Activated T-cell treated with anti-CD3 and anti-CD28 coated beads, Interleukin-2, amount 50 U/mL, for 24 hours (primary cell): Measurements from ENCODE around the gene B3GNT8.
"Not testable (repeated sequence)": the region's sequence is repeated elsewhere in the genome, so short reads cannot be mapped to it uniquely, and the experiment has no call there.

Experiments used
- DNase-seq: peaks from one replicate; pipeline ENCODE4 v3.0.0-alpha.2; 2020
- H3K27ac Mint-ChIP-seq: 2 replicates; pipeline ENCODE4 v1.8.0; 2020; ENCODE audit warnings: mild to moderate bottlenecking, mixed read lengths
- H3K27me3 Mint-ChIP-seq: 2 replicates; pipeline ENCODE4 v1.8.0; 2020; ENCODE audit warnings: mixed read lengths
- H3K36me3 Mint-ChIP-seq: 2 replicates; pipeline ENCODE4 v1.8.0; 2020; ENCODE audit warnings: low read depth, mixed read lengths
- H3K4me1 Mint-ChIP-seq: 2 replicates; pipeline ENCODE4 v1.8.0; 2020; ENCODE audit warnings: low read depth, mixed read lengths
- H3K4me3 Mint-ChIP-seq: 2 replicates; pipeline ENCODE4 v1.8.0; 2020; ENCODE audit warnings: mild to moderate bottlenecking, moderate library complexity, mixed read lengths
- H3K9me3 Mint-ChIP-seq: 2 replicates; pipeline ENCODE4 v1.8.0; 2020; ENCODE audit warnings: mixed read lengths

B3GNT8 gene

DNA sequence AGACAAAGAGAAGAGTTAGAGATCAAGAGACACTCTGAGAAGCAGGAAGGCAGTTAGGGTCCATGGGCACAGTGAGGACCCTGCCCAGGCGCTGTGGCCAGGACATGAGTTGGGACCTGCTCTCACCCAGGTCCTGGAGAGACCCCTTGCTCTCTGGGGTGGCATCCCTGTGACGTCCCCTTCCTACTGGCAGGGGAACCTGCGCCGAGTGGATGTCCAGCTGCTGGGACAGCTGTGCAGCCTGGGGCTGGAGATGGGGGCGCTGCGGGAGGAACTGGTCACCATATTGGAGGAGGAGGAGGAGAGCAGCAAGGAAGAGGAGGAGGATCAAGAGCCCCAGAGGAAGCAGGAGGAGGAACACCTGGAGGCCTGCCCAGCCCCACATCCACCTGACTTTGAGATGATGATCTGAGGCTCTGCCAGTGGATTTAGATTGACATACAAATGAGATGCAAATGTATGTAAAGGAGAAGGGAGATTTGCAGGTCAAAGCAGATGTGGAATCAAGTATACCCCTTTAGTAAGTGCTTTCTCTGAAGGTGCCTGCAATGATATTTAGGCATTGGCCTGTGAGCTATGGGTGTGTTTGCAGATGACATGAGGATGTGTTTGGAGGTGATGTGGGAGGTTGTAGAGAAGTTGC lies 16.8 kb upstream of the B3GNT8 start:
- H3K27ac Mint-ChIP-seq = no peak overlapping the region
- peaks cover 9% of the 10 kb centered on the region for H3K27me3 Mint-ChIP-seq
- H3K4me1 Mint-ChIP-seq = peaks cover 7% of the 10 kb centered on the region
- H3K4me3 Mint-ChIP-seq = no peak overlapping the region
- no peaks in the 10 kb centered on the region for H3K36me3 Mint-ChIP-seq
- no peak for DNase-seq
- no peaks in the 10 kb centered on the region for H3K9me3 Mint-ChIP-seq

DNA sequence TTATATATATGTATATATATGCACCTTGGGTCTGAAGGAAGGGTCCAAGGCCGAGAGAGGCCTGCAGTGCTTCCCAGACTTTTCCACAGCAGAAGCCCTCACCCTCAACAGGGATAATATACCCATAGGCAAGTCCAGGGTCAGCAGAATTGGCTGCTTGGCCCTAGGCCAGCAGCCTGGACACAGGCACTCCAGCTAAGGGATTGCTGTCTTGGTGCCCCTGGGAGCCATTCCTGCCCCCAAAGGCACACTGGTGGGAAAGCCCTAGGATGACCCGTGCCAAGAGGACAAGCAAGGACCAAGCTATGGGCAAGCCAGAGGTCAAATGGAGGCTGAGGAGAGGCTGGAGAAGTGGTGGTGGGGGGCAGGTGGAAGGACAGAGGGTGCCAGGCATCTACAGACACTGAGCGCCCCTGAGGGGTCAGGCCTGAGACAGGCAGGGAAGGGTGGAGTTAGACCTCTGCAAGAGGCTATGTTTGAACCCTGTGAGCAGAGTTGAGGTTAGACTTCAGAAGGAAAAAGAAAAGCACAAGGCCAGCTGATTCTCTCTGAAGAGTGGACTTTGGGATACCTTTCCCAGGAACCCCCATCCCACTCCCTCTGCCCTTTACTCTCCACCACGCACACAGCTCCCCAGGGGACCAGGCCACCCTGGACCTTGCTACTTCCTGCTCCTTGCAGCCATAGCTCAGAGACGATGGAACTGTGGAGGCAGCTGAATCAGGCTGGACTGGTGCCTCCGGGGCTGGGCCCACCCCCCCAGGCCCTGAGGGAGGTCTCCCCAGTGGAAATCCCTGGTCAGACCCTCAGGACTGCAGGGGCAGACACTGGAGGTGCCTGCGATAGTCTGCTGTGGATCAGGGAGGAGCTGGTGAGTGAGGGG lies 15.5 kb upstream of the B3GNT8 start, which contains the start of gene ERICH4:
Gene ERICH4, plus strand, starts transcription at position 684 of the 883 bp plus-strand sequence. Its CDS starts 14 bp downstream, at position 698.
- Mint-ChIP-seq H3K27ac (peak within 1 kb of the TSS; percentile 3), H3K4me3 (no peak within 1 kb of the TSS), H3K9me3 (no peaks in the 10 kb centered on the region), H3K36me3 (peaks cover 10% of the 10 kb centered on the region), H3K27me3 (peaks cover 7% of the 10 kb centered on the region), H3K4me1 (peaks cover 16% of the 10 kb centered on the region)
- no peak for DNase-seq

GRCh38 chr19:41441321-41441945 lies 14.3 kb upstream of the B3GNT8 start:
- H3K4me1 Mint-ChIP-seq = peaks cover 19% of the 10 kb centered on the region
- no peaks in the 10 kb centered on the region for H3K9me3 Mint-ChIP-seq

DNA sequence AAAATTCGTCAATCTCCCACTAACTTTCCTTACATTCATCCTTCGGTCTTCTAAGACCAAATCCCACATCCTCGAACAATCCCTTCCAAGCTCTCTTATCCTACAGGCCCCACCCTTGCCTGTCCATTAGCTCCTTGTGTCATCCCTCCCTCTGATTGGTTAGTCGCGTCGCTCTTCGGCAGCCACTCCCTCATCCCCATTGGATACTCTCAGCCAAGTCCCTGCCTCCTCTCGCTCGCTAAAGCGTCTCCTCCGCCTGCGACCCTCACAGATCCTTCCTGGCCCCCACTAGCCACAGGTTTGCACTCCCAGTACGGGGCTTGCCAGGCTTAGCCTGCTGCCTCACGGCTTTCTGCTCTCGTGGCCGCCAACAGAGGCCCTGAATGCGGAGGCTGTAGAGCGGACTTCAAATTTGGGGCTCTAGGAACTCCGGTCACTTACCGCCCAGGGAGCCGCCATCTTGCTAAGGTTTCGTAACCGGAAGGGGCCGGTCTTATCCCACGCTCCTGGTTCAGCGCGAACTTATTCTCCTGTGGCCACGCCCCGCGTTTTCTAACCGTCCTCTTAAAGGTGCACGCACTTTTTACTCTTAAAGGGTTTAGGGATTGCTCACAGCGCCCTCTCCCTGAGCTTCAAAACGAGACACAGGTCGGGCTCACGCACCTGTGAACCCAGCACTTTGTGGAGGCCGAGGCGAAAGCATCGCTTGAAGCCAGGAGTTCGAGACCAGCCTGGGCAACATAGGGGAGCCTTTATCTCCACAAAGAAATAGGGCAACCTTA lies 12.5 kb upstream of the B3GNT8 start, which contains the start of gene DMAC2:
Gene DMAC2, minus strand, starts transcription at position 472 of the 782 bp plus-strand sequence. Its CDS starts 13 bp downstream, at position 459.
- Mint-ChIP-seq H3K4me3 (no peak within 1 kb of the TSS), H3K9me3 (no peaks in the 10 kb centered on the region), H3K27me3 (no peaks in the 10 kb centered on the region), H3K36me3 (peaks cover 35% of the 10 kb centered on the region), H3K27ac (peak within 1 kb of the TSS; percentile 66), H3K4me1 (peaks cover 19% of the 10 kb centered on the region)
- DNase-seq = peak; percentile 94

More at GRCh38 chr19:41441321-41441945, 14.3 kb upstream of the B3GNT8 start:
- no peak overlapping the region for H3K4me3 Mint-ChIP-seq
- no peak overlapping the region for H3K27ac Mint-ChIP-seq
- no peaks in the 10 kb centered on the region for H3K27me3 Mint-ChIP-seq
- H3K36me3 Mint-ChIP-seq = peaks cover 22% of the 10 kb centered on the region
- DNase-seq = no peak

DNA sequence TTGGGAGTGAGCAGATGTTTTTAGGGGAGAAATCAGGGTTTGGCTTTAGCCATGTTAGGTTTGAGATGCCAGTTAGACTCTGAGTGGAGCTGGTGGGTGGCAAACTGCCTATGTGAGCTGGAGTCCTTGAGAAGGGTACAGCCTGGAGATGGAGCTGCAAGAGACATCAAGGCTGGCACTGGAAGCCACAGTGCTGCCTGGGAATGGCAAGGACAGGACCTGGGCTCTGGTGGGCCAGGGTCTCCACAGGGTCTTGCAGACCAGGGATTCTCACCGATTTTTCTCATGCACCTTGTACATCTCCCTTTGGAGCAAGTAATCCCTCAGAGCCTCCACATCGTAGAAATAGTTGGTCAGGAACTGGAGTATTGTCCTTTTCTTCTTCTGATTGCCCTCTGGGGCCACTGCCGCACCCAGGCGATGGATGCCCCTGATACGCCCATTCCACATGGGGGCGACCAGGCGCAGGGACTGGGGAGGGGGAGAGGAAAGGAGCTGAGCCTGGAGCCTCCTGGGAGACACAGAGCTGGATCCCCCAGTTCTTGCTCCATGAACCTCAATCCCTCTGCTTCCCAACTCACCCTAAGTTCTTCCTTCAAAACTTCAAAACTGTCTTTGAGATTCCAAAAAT lies 10.9 kb upstream of the B3GNT8 start:
- Mint-ChIP-seq H3K9me3 (no peaks in the 10 kb centered on the region), H3K4me3 (no peak overlapping the region), H3K27me3 (no peaks in the 10 kb centered on the region), H3K4me1 (peaks cover 19% of the 10 kb centered on the region), H3K36me3 (peaks cover 47% of the 10 kb centered on the region), H3K27ac (peak overlapping the region; percentile 70)
- no peak for DNase-seq

DNA sequence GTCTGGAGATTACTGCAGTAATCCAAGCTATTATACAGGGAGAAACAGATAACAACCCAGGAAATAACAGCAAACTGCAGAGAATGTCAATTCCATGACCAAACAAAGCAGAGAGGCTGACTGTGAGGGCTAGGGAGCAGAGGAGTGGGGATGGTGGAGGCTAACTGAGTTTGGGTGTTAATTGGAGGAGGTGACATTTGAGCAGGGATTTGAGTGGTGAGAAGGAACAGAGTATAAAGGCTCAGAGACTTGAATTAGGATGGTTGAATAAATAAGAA lies 9.4 kb upstream of the B3GNT8 start:
- H3K4me3 Mint-ChIP-seq = no peak overlapping the region
- H3K27ac Mint-ChIP-seq = no peak overlapping the region
- H3K9me3 Mint-ChIP-seq = no peaks in the 10 kb centered on the region
- peaks cover 19% of the 10 kb centered on the region for H3K4me1 Mint-ChIP-seq
- peaks cover 62% of the 10 kb centered on the region for H3K36me3 Mint-ChIP-seq
- H3K27me3 Mint-ChIP-seq = no peaks in the 10 kb centered on the region
- no peak for DNase-seq

DNA sequence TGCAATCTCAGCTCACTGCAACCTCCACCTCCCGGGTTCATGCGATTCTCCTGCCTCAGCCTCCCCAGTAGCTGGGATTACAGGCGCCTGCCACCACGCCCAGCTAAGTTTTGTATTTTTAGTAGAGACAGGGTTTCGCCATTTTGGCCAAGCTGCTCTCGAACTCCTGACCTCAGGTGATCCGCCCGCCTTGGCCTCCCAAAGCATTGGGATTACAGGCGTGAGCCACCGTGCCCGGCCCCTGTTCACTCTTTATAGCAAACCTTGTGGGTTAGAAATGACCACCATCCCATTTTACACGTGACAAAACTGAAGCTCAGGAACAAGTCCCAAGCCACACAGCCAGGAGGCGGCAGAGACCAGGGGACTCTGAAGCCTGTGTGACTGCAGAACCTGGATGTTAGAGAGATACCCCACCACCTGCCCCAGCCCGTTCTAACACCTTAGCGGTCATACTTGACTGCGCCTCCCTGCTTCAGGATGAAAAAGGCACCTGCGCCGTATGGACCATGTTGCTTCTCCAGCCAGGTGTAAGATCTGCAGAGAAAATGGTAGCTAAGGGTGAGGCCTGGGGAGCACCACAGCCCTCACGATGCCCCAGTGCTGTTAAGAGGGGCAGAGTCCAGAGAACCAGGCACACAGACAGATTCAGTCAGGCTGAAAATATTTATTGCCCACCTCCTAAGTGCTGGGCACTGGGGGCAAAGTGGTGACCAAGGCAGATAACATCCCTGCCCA lies 8.9 kb upstream of the B3GNT8 start:
- no peak overlapping the region for H3K4me3 Mint-ChIP-seq
- H3K9me3 Mint-ChIP-seq = no peaks in the 10 kb centered on the region
- no peak for DNase-seq
- H3K4me1 Mint-ChIP-seq = peaks cover 19% of the 10 kb centered on the region
- peaks cover 67% of the 10 kb centered on the region for H3K36me3 Mint-ChIP-seq
- no peaks in the 10 kb centered on the region for H3K27me3 Mint-ChIP-seq
- peak overlapping the region; percentile 16 for H3K27ac Mint-ChIP-seq

GRCh38 chr19:41435376-41435775 lies 8.2 kb upstream of the B3GNT8 start:
- not testable (repeated sequence) for H3K27me3 Mint-ChIP-seq, H3K9me3 Mint-ChIP-seq, H3K27ac Mint-ChIP-seq, H3K4me3 Mint-ChIP-seq, DNase-seq
- Mint-ChIP-seq H3K4me1 (peaks cover 20% of the 10 kb centered on the region), H3K36me3 (peaks cover 74% of the 10 kb centered on the region)

- Mint-ChIP-seq H3K4me3 (no peak overlapping the region), H3K27ac (peak overlapping the region; percentile 2), H3K9me3 (no peaks in the 10 kb centered on the region), H3K27me3 (no peaks in the 10 kb centered on the region), H3K4me1 (peaks cover 15% of the 10 kb centered on the region), H3K36me3 (peaks cover 77% of the 10 kb centered on the region)
- no peak for DNase-seq
Observed at GRCh38 chr19:41434450-41434849, 7.3 kb upstream of the B3GNT8 start.

GRCh38 chr19:41433171-41433570 lies 6.0 kb upstream of the B3GNT8 start:
- no peaks in the 10 kb centered on the region for H3K27me3 Mint-ChIP-seq
- H3K4me3 Mint-ChIP-seq = no peak overlapping the region
- DNase-seq = no peak
- no peaks in the 10 kb centered on the region for H3K9me3 Mint-ChIP-seq
- H3K27ac Mint-ChIP-seq = no peak overlapping the region
- peaks cover 81% of the 10 kb centered on the region for H3K36me3 Mint-ChIP-seq
- H3K4me1 Mint-ChIP-seq = peaks cover 19% of the 10 kb centered on the region

- DNase-seq = no peak
- H3K36me3 Mint-ChIP-seq = peaks cover 67% of the 10 kb centered on the region
- no peak overlapping the region for H3K4me3 Mint-ChIP-seq
- H3K9me3 Mint-ChIP-seq = no peaks in the 10 kb centered on the region
- H3K4me1 Mint-ChIP-seq = peaks cover 26% of the 10 kb centered on the region
- H3K27me3 Mint-ChIP-seq = no peaks in the 10 kb centered on the region
- H3K27ac Mint-ChIP-seq = peak overlapping the region; percentile 26
Observed at GRCh38 chr19:41431426-41432386, 4.5 kb upstream of the B3GNT8 start.

DNA sequence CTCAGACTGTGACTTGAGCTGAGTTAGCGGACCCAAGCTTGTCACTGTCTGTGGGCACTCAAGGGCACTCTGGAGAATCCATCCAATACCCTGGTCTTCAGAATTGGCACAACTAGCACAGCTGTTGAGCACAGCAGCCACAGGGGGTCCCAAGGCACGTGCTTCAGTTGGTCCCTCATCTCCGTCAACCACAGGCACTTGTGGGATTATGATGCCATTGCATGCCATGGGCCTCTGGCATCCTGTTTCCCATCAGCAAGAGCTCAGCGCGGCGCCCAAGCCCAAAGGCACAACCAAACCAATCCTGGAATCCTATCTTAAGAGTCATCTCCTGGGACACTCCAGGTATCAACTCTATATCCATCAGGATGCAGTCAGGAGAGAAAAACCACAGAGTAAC lies 3.7 kb upstream of the B3GNT8 start:
- Mint-ChIP-seq H3K4me3 (no peak overlapping the region), H3K27ac (peak overlapping the region; percentile 26), H3K4me1 (peaks cover 27% of the 10 kb centered on the region), H3K36me3 (peaks cover 65% of the 10 kb centered on the region), H3K9me3 (no peaks in the 10 kb centered on the region), H3K27me3 (no peaks in the 10 kb centered on the region)
- DNase-seq = no peak
